Activated T-cell treated with anti-CD3 and anti-CD28 coated beads, Interleukin-2, amount 50 U/mL, for 24 hours (primary cell): ENCODE results near the gene MAST2.

Experiments
- DNase-seq: peaks from one replicate; pipeline ENCODE4 v3.0.0-alpha.2; 2020
- H3K27ac Mint-ChIP-seq: 2 replicates; pipeline ENCODE4 v1.8.0; 2020; ENCODE audit warnings: mild to moderate bottlenecking, mixed read lengths
- H3K27me3 Mint-ChIP-seq: 2 replicates; pipeline ENCODE4 v1.8.0; 2020; ENCODE audit warnings: mixed read lengths
- H3K36me3 Mint-ChIP-seq: 2 replicates; pipeline ENCODE4 v1.8.0; 2020; ENCODE audit warnings: low read depth, mixed read lengths
- H3K4me1 Mint-ChIP-seq: 2 replicates; pipeline ENCODE4 v1.8.0; 2020; ENCODE audit warnings: low read depth, mixed read lengths
- H3K4me3 Mint-ChIP-seq: 2 replicates; pipeline ENCODE4 v1.8.0; 2020; ENCODE audit warnings: mild to moderate bottlenecking, moderate library complexity, mixed read lengths
- H3K9me3 Mint-ChIP-seq: 2 replicates; pipeline ENCODE4 v1.8.0; 2020; ENCODE audit warnings: mixed read lengths

MAST2 gene

DNA sequence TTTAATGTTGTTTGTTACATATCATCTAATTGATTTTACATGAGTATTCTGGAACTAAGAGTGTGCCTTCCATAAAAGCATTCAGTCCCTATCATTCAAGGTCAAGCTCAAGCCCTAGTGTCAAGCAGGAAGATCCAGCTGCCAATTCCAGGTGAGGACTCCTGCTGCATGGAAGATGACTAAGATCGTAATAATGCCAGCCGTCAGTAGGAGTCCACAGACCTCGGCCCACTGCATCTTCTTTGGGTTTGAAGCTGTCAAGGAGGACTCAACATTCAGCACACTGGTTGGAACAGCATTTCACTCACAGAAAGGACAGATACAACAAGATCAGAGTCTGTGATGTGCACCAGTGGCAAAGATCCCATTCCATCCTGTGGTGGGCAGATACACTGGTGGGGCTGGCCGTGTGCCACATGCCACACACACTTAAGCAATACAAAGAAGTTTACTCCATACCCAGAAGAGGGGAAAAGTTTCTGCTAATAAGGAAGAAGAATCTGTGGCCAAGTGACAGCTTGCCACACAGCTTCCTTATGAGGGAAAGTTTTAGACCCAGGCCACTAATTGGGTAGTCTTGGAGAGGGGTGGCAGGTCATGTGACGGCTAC, 168.6 kb downstream of the MAST2 start:
- no peaks in the 10 kb centered on the region for H3K9me3 Mint-ChIP-seq
- no peaks in the 10 kb centered on the region for H3K27me3 Mint-ChIP-seq
- peaks cover 9% of the 10 kb centered on the region for H3K36me3 Mint-ChIP-seq
- no peak overlapping the region for H3K27ac Mint-ChIP-seq
- no peaks in the 10 kb centered on the region for H3K4me1 Mint-ChIP-seq
- H3K4me3 Mint-ChIP-seq, result no peak overlapping the region
- no peak for DNase-seq

DNA sequence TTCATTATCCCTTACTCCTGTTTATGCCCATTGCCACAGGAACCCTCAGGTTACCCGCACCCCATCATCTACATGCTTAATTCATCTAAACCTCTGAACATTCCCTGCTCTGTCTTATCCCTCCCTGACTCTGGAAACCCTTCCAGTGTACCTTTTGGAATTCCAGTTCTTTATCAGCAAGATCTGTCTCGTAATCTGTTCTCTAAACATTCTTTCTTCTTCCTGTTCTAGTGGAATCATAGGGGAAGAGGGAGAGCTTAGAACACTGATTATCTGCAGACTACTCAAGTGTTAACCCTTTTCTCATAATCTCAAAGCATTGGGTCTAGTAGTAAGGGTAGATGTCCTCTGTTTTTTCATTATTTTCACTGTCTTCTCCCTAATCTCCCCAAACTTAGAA, 169.2 kb downstream of the MAST2 start:
- no peak overlapping the region for H3K4me3 Mint-ChIP-seq
- no peak overlapping the region for H3K27ac Mint-ChIP-seq
- H3K9me3 Mint-ChIP-seq, result no peaks in the 10 kb centered on the region
- no peaks in the 10 kb centered on the region for H3K4me1 Mint-ChIP-seq
- H3K36me3 Mint-ChIP-seq, result peaks cover 9% of the 10 kb centered on the region
- no peak for DNase-seq
- H3K27me3 Mint-ChIP-seq, result no peaks in the 10 kb centered on the region

DNA sequence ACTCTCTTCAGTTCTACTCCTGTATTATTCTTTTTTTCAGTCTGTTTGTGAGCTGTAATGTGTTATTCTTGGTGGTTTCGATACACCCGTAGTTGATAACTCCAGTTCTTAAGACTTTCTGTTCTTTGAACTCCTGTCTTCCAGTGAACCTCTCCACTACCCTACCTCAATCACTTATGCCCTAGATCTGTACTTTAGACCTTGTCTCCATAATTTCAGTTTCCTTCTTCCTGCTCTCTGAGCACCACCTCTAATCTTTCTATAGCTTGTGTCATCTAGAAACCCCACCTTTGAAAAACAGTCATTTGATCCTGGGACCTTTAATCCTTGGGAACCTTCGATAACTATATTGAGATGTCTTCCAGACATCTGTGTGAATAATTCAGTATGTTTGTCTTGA, 169.7 kb downstream of the MAST2 start:
- H3K27ac Mint-ChIP-seq, result no peak overlapping the region

DNA sequence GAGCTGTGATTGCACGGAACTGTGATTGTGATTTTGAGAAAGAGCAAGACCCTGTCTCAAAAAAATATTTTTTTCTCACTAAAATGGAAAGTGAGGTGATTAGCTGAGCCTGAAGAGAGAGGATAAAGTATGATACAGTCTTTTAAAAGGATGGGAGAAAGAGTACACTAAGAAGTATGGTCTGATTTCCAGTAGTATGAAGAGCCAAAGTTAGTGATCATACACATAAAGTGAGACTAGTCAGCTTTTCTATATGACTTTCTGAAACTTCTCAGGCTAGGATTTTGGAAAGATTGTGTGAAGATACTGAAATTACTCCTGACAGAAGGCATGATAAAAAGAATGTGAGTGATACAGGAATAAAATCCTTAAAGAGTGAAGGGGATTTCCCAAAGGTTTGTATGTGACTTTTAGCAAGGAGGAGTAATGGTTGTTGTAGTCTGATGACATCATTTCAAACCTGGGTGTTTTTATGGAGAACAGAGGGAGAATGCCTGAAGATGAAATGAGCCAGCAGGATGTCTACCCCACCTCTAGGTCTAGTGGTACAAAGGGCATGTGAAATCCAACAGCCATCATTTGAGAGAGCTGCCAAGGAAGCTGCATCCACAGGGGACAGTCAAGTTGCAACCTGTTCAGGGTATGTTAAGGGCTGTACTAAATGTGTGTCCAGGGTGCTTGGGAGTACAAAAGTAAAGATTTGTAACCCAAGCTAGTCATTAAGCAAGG, 171.3 kb downstream of the MAST2 start:
- Mint-ChIP-seq H3K9me3 (no peaks in the 10 kb centered on the region), H3K4me3 (no peak overlapping the region), H3K36me3 (peaks cover 9% of the 10 kb centered on the region), H3K27me3 (no peaks in the 10 kb centered on the region), H3K4me1 (no peaks in the 10 kb centered on the region), H3K27ac (no peak overlapping the region)
- DNase-seq, result no peak

More for the DNA sequence above, 169.7 kb downstream of the MAST2 start:
- Mint-ChIP-seq H3K4me1 (no peaks in the 10 kb centered on the region), H3K27me3 (no peaks in the 10 kb centered on the region), H3K9me3 (no peaks in the 10 kb centered on the region), H3K36me3 (peaks cover 9% of the 10 kb centered on the region), H3K4me3 (no peak overlapping the region)
- DNase-seq, result no peak

DNA sequence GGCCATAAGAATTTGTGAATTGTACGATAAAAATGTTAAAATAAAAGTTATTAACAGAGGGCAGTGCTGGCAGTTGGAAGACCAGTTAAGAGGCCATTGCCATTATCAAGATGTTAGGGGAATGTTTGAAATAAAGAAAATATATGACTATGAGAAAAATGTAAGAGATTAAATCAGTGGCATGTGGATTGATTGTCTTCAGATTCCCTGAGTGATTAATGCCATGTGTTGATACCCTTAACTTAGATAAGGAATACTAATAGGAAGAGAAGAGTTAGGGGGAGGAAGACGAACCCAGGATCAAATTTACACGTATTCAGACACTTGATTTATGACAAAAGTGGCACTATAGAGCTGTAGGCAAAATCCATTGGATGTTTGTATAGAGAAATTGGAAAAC, 173.2 kb downstream of the MAST2 start:
- H3K27me3 Mint-ChIP-seq, result no peaks in the 10 kb centered on the region
- no peaks in the 10 kb centered on the region for H3K9me3 Mint-ChIP-seq
- H3K4me3 Mint-ChIP-seq, result no peak overlapping the region

DNA sequence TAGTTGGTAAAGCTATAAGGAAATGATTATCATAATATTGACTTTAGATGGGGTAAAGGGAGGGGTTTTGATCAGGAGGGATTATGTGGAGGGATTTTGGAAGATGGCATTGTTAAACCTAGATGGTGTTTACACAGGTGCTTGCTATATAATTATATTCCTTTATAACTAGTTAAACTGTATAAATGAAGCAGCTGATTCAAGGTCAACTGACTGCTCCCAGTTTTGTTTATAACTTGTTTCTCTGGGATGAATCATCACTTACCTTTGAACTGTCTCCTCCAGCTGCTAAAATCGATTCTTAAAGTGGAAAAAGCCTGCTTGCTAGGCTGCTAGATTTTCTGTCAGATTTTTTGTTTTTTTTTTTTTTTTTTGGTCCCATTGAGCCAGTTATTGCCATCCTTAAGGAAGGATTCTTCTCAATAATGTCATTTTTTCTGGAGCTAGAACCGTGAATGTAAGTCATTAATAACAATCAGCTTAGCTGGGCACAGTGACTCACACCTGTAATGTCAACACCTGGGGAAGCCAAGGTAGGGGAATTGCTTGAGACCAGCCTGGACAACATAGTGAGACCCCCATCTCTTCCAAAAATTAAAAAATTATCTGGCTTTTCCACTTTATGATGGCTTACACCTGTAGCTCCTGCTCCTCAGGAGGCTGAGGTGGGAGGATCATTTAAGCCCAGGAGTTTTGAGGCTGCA, 175.8 kb downstream of the MAST2 start:
- Mint-ChIP-seq H3K9me3 (no peaks in the 10 kb centered on the region), H3K4me1 (no peaks in the 10 kb centered on the region), H3K4me3 (no peak overlapping the region), H3K36me3 (peaks cover 4% of the 10 kb centered on the region), H3K27me3 (no peaks in the 10 kb centered on the region), H3K27ac (no peak overlapping the region)
- DNase-seq, result no peak

More for the DNA sequence above, 173.2 kb downstream of the MAST2 start:
- DNase-seq, result no peak
- H3K36me3 Mint-ChIP-seq, result peaks cover 9% of the 10 kb centered on the region
- H3K27ac Mint-ChIP-seq, result no peak overlapping the region
- no peaks in the 10 kb centered on the region for H3K4me1 Mint-ChIP-seq

DNA sequence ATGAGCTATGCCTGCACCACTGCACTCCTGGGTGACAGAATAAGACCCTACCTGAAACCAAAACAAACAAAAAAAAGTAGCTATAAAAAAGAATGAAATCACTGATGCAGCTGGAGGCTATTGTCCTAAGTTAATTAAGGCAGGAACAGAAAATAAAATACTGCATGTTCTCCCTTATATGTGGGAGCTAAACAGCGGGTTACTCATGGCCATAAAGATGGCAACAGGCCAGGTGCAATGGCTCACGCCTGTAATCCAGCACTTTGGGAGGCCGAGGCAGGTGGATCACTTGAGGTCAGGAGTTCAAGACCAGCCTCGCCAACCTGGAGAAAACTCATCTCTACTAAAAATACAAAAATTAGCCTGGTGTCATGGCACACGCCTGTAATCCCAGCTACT, 176.4 kb downstream of the MAST2 start:
- Mint-ChIP-seq H3K36me3 (peaks cover 4% of the 10 kb centered on the region), H3K4me1 (no peaks in the 10 kb centered on the region), H3K9me3 (no peaks in the 10 kb centered on the region), H3K27ac (no peak overlapping the region), H3K27me3 (no peaks in the 10 kb centered on the region), H3K4me3 (no peak overlapping the region)
- no peak for DNase-seq

DNA sequence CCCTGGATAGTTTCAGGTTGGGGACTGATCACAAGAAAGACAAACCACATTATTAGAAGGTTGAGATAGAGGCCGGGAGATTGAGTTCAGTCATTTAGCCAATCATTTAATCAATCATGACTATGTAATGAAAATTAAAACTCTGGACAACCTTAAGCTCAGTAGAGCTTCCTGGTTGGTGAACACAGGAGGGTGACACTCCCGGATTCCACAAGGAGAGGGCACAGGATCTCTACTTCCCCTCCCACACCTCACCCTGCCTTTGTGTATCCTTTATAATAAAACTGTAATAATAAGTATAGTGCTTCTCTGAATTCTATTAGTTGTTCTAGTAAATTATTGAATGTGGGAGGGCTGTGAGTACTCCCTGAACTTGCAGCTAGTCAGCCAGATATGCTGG, 178.9 kb downstream of the MAST2 start:
- no peak overlapping the region for H3K27ac Mint-ChIP-seq
- H3K9me3 Mint-ChIP-seq, result no peaks in the 10 kb centered on the region
- H3K27me3 Mint-ChIP-seq, result no peaks in the 10 kb centered on the region
- no peak overlapping the region for H3K4me3 Mint-ChIP-seq
- no peak for DNase-seq
- peaks cover 4% of the 10 kb centered on the region for H3K36me3 Mint-ChIP-seq
- H3K4me1 Mint-ChIP-seq, result no peaks in the 10 kb centered on the region

DNA sequence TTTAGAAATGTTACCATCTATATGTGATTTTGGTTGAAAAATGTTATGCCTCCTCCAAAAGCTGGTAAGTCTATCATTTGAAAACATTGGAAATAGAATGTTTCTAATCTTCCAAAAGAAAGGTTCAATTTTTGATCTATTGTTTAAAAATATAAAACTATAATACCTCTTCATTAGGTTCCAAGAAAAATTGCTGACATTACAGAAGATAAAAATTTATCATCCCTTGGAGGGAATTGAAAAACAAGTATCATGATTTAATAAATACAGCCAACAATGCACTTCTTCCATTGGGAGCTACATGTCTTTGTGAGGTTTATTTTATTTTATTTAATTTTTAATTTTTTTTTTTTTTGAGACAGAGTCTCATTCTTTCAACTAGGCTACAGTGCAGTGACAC, 180.6 kb downstream of the MAST2 start:
- Mint-ChIP-seq H3K4me3 (no peak overlapping the region), H3K27me3 (no peaks in the 10 kb centered on the region), H3K36me3 (peaks cover 4% of the 10 kb centered on the region), H3K27ac (no peak overlapping the region), H3K4me1 (no peaks in the 10 kb centered on the region), H3K9me3 (no peaks in the 10 kb centered on the region)
- DNase-seq, result no peak

DNA sequence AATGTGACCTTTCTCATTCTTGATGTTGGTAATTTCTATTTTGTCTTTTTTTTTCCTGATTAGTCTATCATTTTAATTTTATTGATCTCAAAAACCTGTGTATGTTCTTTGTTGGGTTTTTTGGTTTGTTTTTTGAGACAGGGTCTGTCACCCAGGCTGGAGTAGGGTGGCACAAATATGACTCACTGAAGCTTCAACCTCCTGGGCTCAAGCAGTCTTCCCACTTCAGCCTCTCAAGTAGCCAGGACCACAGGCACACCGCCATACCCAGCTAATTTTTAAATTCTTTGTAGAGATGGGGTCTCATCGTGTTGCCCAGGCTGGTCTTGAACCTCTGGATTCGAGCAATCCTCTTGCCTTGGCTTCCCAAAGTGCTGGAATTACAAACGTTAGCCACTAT, 183.8 kb downstream of the MAST2 start:
- no peak for DNase-seq
- H3K4me1 Mint-ChIP-seq, result no peaks in the 10 kb centered on the region
- H3K4me3 Mint-ChIP-seq, result no peak overlapping the region
- peaks cover 5% of the 10 kb centered on the region for H3K36me3 Mint-ChIP-seq
- peaks cover 2% of the 10 kb centered on the region for H3K9me3 Mint-ChIP-seq
- H3K27me3 Mint-ChIP-seq, result no peaks in the 10 kb centered on the region
- no peak overlapping the region for H3K27ac Mint-ChIP-seq

DNA sequence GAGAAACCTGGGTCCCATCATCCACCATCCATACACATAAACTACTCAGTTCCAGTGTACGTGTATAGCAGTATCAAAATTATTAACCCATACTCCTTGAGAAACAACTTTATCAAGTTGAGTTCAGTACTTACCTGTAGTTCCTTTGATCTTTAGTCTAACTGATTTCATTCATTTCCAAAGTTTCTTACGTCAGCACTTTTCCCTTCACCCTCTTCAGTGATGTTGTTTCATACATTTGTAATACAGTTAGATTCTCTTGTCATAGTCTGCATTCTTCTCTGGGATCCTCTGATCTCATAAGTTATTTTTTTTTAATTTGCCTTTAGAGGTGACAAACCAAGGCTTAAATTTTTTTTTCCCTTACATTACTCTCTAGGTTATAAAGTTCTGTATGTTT, 185.8 kb downstream of the MAST2 start:
- H3K4me3 Mint-ChIP-seq, result no peak overlapping the region
- no peaks in the 10 kb centered on the region for H3K4me1 Mint-ChIP-seq
- peaks cover 2% of the 10 kb centered on the region for H3K9me3 Mint-ChIP-seq
- DNase-seq, result no peak
- no peaks in the 10 kb centered on the region for H3K27me3 Mint-ChIP-seq
- H3K36me3 Mint-ChIP-seq, result peaks cover 7% of the 10 kb centered on the region
- H3K27ac Mint-ChIP-seq, result no peak overlapping the region

DNA sequence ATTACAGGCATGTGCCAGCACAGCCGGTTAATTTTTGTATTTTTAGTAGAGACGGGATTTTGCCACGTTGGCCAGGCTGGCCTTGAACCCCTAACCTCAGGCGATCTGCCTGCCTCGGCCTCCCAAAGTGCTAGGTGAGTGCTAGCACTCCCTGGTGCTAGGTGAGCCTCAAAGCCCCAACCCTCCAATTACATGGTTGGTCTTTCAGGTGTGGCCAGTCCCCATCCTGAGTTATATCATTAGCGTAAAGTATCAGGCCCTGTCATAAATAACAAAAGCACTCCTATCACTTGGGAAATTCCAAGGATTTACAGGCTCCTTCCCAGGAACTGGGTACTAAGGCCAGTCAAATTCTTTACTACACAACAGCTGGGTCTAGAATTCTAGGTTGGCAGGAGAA, 191.0 kb downstream of the MAST2 start:
- Mint-ChIP-seq H3K4me3 (no peak overlapping the region), H3K4me1 (no peaks in the 10 kb centered on the region), H3K36me3 (peaks cover 9% of the 10 kb centered on the region), H3K9me3 (peaks cover 2% of the 10 kb centered on the region), H3K27ac (no peak overlapping the region), H3K27me3 (no peaks in the 10 kb centered on the region)
- DNase-seq, result no peak

DNA sequence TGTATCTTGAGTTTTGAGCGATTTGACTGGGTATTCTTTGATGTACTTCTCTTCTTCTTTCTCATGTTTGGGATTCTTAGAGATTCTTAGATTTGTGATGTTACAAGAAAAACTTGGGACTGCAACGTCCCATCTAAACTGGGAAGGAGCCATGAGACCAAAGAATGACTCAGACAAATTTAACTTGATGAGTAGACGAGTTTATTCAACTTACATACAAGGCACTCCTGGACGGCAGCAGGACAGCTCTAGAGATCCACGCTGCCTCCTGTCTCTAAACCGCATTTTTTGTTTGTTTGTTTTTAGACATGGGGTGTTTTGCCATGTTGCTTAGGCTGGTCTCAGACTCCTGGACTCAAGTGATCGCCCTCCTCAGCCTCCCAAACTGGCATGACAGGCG, 191.9 kb downstream of the MAST2 start:
- Mint-ChIP-seq H3K4me1 (no peaks in the 10 kb centered on the region), H3K4me3 (no peak overlapping the region), H3K27me3 (no peaks in the 10 kb centered on the region), H3K36me3 (peaks cover 16% of the 10 kb centered on the region), H3K9me3 (peaks cover 2% of the 10 kb centered on the region), H3K27ac (no peak overlapping the region)
- DNase-seq, result no peak

DNA sequence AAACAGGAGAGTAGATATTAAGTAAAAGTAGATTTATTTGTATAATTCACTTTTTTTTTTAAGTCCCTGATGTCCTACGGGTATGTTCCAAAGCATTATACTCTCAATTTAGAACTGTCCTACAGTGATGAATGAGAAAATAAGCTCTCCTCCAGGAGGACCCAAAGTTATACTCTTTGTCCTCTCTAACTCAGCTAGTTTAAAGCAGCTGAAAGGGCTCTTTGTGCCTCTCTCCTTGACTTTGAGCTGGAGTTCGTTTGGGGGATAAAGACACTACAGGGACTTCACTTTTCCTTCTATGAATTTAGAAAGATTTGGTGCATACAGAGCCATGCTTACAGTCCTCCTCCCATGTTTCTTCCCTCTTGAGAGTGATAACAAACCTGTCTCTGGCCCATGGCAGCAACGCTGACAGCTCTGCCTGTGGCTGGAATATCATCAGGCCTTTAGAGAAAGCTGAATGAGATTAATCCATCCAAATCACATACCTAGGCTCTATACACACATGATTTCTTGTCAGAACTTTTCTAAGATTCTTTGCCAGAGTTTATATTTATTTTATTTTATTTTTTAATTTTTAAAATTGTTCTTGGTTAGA, 194.7 kb downstream of the MAST2 start:
- Mint-ChIP-seq H3K4me1 (no peaks in the 10 kb centered on the region), H3K27ac (no peak overlapping the region), H3K4me3 (no peak overlapping the region)

DNA sequence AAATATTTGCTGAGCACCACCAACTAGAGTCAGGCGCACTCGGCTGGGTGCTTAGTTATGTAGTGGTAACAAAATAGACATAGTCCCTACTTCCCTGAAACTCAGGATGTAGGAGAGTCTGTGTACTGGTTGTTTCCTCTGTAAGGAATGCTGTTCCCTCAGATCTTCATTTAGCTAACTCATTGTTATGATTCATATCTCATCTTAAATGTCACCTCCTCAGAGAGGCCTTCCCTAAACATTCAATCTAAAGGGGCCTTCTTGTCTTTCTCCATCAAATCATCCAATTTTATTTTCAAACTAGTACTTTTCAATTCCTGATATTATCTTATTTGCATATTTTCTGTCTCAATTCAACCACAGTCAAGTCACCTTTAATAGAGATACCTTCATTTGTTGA, 196.1 kb downstream of the MAST2 start:
- Mint-ChIP-seq H3K27ac (no peak overlapping the region), H3K4me1 (no peaks in the 10 kb centered on the region), H3K9me3 (no peaks in the 10 kb centered on the region), H3K36me3 (peaks cover 23% of the 10 kb centered on the region), H3K27me3 (no peaks in the 10 kb centered on the region), H3K4me3 (no peak overlapping the region)
- DNase-seq, result no peak

More for the DNA sequence above, 194.7 kb downstream of the MAST2 start:
- DNase-seq, result no peak
- H3K9me3 Mint-ChIP-seq, result no peaks in the 10 kb centered on the region
- peaks cover 15% of the 10 kb centered on the region for H3K36me3 Mint-ChIP-seq
- H3K27me3 Mint-ChIP-seq, result no peaks in the 10 kb centered on the region
